SK-N-SH (cell line): ENCODE results near the gene CXCR3.

Experiments used
- CTCF ChIP-seq: fragments of 200-600 bp; sonication (generic); IDR thresholded peaks from 2 replicates; pipeline ENCODE4 v1.6.1; 2017; ENCODE audit warnings: antibody characterized with exemption, mild to moderate bottlenecking, moderate library complexity
- EP300 ChIP-seq, 2 experiments: IDR thresholded peaks; 2 replicates each; pipeline versions ENCODE4 v1.4.0 to v1.6.1; 2012; ENCODE audit warnings: borderline replicate concordance in 1 of 2, low read depth in 1 of 2, low read length in 1 of 2
- EZH2phosphoT487 ChIP-seq: fragments of 200-600 bp; sonication (generic); IDR thresholded peaks from 2 replicates; pipeline ENCODE4 v1.6.1; 2017; ENCODE audit warnings: low read depth, mixed run types, mild to moderate bottlenecking, antibody characterized with exemption, moderate library complexity, borderline replicate concordance
- MAX ChIP-seq: IDR thresholded peaks from 2 replicates; pipeline ENCODE4 v1.4.0; 2012; ENCODE audit warnings: low read depth
- MXI1 ChIP-seq: IDR thresholded peaks from 2 replicates; pipeline ENCODE4 v1.6.1; 2012; ENCODE audit warnings: mild to moderate bottlenecking, low read depth, low read length, improper control_type of control experiment
- POLR2AphosphoS5 ChIP-seq: IDR thresholded peaks from 2 replicates; pipeline ENCODE4 v1.6.1; 2012; ENCODE audit warnings: low read depth, low read length
- SIN3A ChIP-seq: IDR thresholded peaks from 2 replicates; pipeline ENCODE4 v1.6.1; 2012; ENCODE audit warnings: low read depth, mild to moderate bottlenecking, low read length, moderate library complexity, borderline replicate concordance

- no peak for TF ChIP-seq CTCF
- TF ChIP-seq EP300 (IDR thresholded peaks at IDR 0.05; ENCODE audit: borderline replicate concordance in 1 of 2, low read depth in 1 of 2, low read length in 1 of 2): no peak
- TF ChIP-seq MXI1: no peak
- TF ChIP-seq MAX: no peak
- no peak for TF ChIP-seq POLR2AphosphoS5
- TF ChIP-seq SIN3A: no peak
- no peak for TF ChIP-seq EZH2phosphoT487
Observed at GRCh38 chrX:71637253-71637618, 18.9 kb upstream of the CXCR3 start.
